Mesenchymal stem cell (in vitro differentiated cells and primary cell): ENCODE data around the gene KCNK17.
A peak's percentile ranks its signal among the peaks of the same experiment; 100 is the strongest.

Experiments
- DNase-seq: peaks from one replicate; pipeline ENCODE4 v3.0.0-alpha.2; 2013
- H2AFZ ChIP-seq: one replicate; pipeline ENCODE4 v1.6.1; 2013; ENCODE audit warnings: low read depth, mild to moderate bottlenecking, control low read depth, inconsistent platforms, low read length, moderate library complexity
- H2AK5ac ChIP-seq: 2 replicates; pipeline ENCODE4 v1.6.1; 2013; ENCODE audit warnings: low read length, moderate library complexity, mild to moderate bottlenecking, inconsistent platforms; ENCODE audit not compliant: severe bottlenecking
- H2BK120ac ChIP-seq: one replicate; pipeline ENCODE4 v1.6.1; 2013; ENCODE audit warnings: low read depth, mild to moderate bottlenecking, inconsistent platforms, low read length, moderate library complexity
- H2BK12ac ChIP-seq, 2 experiments: one replicate each; pipeline ENCODE4 v1.6.1; 2013; ENCODE audit warnings: inconsistent platforms in 2 of 2, low read length in 2 of 2, mild to moderate bottlenecking in 2 of 2, moderate library complexity in 2 of 2, control low read depth in 1 of 2
- H2BK15ac ChIP-seq: one replicate; pipeline ENCODE4 v1.6.1; 2013; ENCODE audit warnings: mild to moderate bottlenecking, low read depth, inconsistent platforms; ENCODE audit not compliant: poor library complexity, severe bottlenecking
- H2BK5ac ChIP-seq: 2 replicates; pipeline ENCODE4 v1.6.1; 2013; ENCODE audit warnings: low read depth, mild to moderate bottlenecking, low read length, control low read depth, inconsistent platforms; ENCODE audit not compliant: poor library complexity, severe bottlenecking
- H3K14ac ChIP-seq, 2 experiments: one replicate each; pipeline ENCODE4 v1.6.1; 2013; ENCODE audit warnings: inconsistent platforms in 2 of 2, low read length in 2 of 2, control low read depth in 1 of 2, mild to moderate bottlenecking in 1 of 2, moderate library complexity in 1 of 2
- H3K18ac ChIP-seq, 2 experiments: one replicate each; pipeline ENCODE4 v1.6.1; 2013; ENCODE audit warnings: inconsistent platforms in 2 of 2, low read length in 2 of 2, control low read depth in 1 of 2, low read depth in 1 of 2, mild to moderate bottlenecking in 1 of 2
- H3K23ac ChIP-seq, 2 experiments: one replicate each; pipeline ENCODE4 v1.6.1; 2013; ENCODE audit warnings: inconsistent platforms in 2 of 2, low read length in 2 of 2, mild to moderate bottlenecking in 2 of 2, moderate library complexity in 2 of 2, control low read depth in 1 of 2
- H3K27ac ChIP-seq: 2 replicates; pipeline ENCODE4 v1.5.1; 2013; ENCODE audit warnings: mild to moderate bottlenecking, moderate library complexity, low read length, control low read depth, inconsistent platforms; ENCODE audit not compliant: poor library complexity, severe bottlenecking
- H3K27me3 ChIP-seq, 2 experiments: 2 replicates each; pipeline versions ENCODE4 v1.6.1 to v1.7.0; 2013; ENCODE audit warnings: low read length in 2 of 2, mild to moderate bottlenecking in 2 of 2, moderate library complexity in 2 of 2, control low read depth in 1 of 2, inconsistent platforms in 1 of 2; ENCODE audit not compliant: control insufficient read depth in 1 of 2, insufficient read depth in 1 of 2
- H3K36me3 ChIP-seq, 2 experiments: 2 replicates each; pipeline versions ENCODE4 v1.6.1 to v1.7.0; 2013; ENCODE audit warnings: low read length in 2 of 2, control low read depth in 1 of 2, inconsistent platforms in 1 of 2, low read depth in 1 of 2, mild to moderate bottlenecking in 1 of 2; ENCODE audit not compliant: insufficient read depth in 2 of 2, control insufficient read depth in 1 of 2
- H3K4ac ChIP-seq, 2 experiments: one replicate each; pipeline ENCODE4 v1.6.1; 2013; ENCODE audit warnings: inconsistent platforms in 2 of 2, low read length in 2 of 2, mild to moderate bottlenecking in 2 of 2, moderate library complexity in 2 of 2, control low read depth in 1 of 2, low read depth in 1 of 2
- H3K4me1 ChIP-seq: 2 replicates; pipeline ENCODE4 v1.6.1; 2013; ENCODE audit warnings: low read depth, low read length, control low read depth; ENCODE audit not compliant: control insufficient read depth, insufficient read depth
- H3K4me2 ChIP-seq: 2 replicates; pipeline ENCODE4 v1.6.1; 2013; ENCODE audit warnings: low read length, mild to moderate bottlenecking, inconsistent platforms; ENCODE audit not compliant: poor library complexity, severe bottlenecking
- H3K4me3 ChIP-seq, 2 experiments: 2 replicates each; pipeline versions ENCODE4 v1.5.1 to v1.7.0; 2013; ENCODE audit warnings: low read length in 2 of 2, mild to moderate bottlenecking in 2 of 2, control low read depth in 1 of 2, low read depth in 1 of 2; ENCODE audit not compliant: insufficient read depth in 1 of 2
- H3K79me1 ChIP-seq: replicated peaks from 2 replicates; pipeline ENCODE4 v1.6.1; 2013; ENCODE audit warnings: mild to moderate bottlenecking, control low read depth, low read length, inconsistent platforms; ENCODE audit not compliant: poor library complexity, severe bottlenecking
- H3K9ac ChIP-seq: 2 replicates; pipeline ENCODE4 v1.7.0; 2013; ENCODE audit warnings: mild to moderate bottlenecking, low read length, moderate library complexity
- H3K9me3 ChIP-seq: 2 replicates; pipeline ENCODE4 v1.7.0; 2013; ENCODE audit warnings: mild to moderate bottlenecking, low read length; ENCODE audit not compliant: control insufficient read depth
- H4K8ac ChIP-seq: one replicate; pipeline ENCODE4 v1.6.1; 2013; ENCODE audit warnings: inconsistent platforms, mild to moderate bottlenecking, low read length, moderate library complexity
- H4K91ac ChIP-seq: one replicate; pipeline ENCODE4 v1.6.1; 2013; ENCODE audit warnings: mild to moderate bottlenecking, low read length, inconsistent platforms
- WGBS: methylation state at CpG from one replicate; pipeline ENCODE4 v1.1.7; 2013; ENCODE audit warnings: mixed read lengths; 5-methylcytosine and 5-hydroxymethylcytosine counted together

Gene KCNK17

DNA sequence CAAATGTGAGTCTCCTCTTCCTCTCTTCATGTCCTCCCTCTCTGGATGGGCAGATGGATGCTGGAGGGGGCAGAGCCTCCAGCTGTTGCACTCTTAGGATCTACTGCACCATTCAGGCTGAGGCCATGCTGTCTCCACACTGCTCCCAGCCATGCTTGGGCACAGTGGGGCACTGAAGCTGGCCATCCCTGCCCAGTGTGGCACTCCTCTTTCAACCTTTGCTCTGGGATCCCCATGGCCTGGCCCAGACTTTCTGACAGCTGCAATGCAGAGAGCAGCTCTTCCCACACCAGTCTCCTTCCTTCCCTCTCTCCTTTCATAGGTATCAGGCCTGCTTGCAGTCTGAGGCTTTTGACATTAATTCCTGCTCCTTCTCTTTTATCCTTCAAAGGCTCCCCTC, 9.3 kb downstream of the KCNK17 start:
- no peaks in the 10 kb centered on the region for H3K9me3 ChIP-seq
- H2BK12ac ChIP-seq = no peak overlapping the region
- no peak overlapping the region for H2BK5ac ChIP-seq
- no peak for DNase-seq
- no peak overlapping the region for H3K14ac ChIP-seq
- no peak overlapping the region for H2AFZ ChIP-seq
- H3K4me2 ChIP-seq = no peak overlapping the region
- no peak overlapping the region for H4K91ac ChIP-seq
- H2BK120ac ChIP-seq = no peak overlapping the region
- H3K36me3 ChIP-seq = no peaks in the 10 kb centered on the region
- peaks cover 21 to 34% of the 10 kb centered on the region in 2 experiments for H3K27me3 ChIP-seq
- H3K4ac ChIP-seq = no peak overlapping the region
- no peak overlapping the region for H3K27ac ChIP-seq
- no peak overlapping the region for H4K8ac ChIP-seq
- no peak overlapping the region for H3K9ac ChIP-seq
- no peak overlapping the region for H2AK5ac ChIP-seq
- H3K4me1 ChIP-seq = peaks cover 2% of the 10 kb centered on the region
- H3K79me1 ChIP-seq = no peaks in the 10 kb centered on the region
- no peak overlapping the region for H3K18ac ChIP-seq
- H2BK15ac ChIP-seq = no peak overlapping the region
- no peak overlapping the region for H3K4me3 ChIP-seq
- H3K23ac ChIP-seq = no peak overlapping the region

DNA sequence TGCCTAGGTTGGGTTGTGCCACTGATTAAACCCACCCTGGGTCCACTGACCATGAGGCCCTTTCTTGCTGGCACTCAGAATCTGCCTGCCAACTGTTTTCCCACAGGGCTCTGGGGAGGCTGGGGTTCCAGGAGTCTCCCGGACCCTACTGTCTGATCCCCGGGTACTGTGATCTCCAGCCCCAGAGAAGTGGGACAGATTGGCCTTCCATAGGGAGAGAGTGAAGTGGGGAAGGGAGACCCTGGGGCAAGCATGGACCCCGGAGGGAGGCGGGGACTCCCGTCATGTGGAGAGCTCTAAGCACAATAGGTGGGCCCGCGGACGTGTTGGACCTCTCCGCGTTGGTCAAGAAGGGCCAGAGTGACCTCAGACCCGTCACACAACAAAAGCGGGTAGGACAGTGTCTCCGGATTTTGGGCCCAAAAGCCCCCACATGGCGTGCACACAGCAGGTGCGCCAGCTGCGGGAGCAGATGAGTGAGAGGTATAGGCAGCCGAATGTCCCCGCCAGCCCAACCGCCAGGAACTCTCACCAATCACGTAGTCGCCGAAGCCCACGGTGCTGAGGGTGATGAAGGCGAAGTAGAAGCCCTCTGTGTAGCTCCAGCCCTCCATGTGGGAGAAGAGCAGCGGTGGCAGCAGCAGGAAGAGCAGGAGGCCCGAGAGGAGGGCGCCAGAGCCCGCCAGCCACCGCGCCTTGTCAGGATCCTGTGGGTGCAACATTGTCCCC, 10.6 kb downstream of the KCNK17 start:
- no peaks in the 10 kb centered on the region for H3K36me3 ChIP-seq
- H4K91ac ChIP-seq = no peak overlapping the region
- no peak overlapping the region for H2BK15ac ChIP-seq
- no peak overlapping the region for H2AFZ ChIP-seq
- H2BK120ac ChIP-seq = no peak overlapping the region
- H2BK12ac ChIP-seq = no peak overlapping the region
- no peak overlapping the region for H3K18ac ChIP-seq
- no peak overlapping the region for H3K4me2 ChIP-seq
- H3K79me1 ChIP-seq = no peaks in the 10 kb centered on the region
- no peak overlapping the region for H3K14ac ChIP-seq
- no peak overlapping the region for H3K9ac ChIP-seq
- no peak overlapping the region for H3K4ac ChIP-seq
- no peak overlapping the region for H3K27ac ChIP-seq
- H3K9me3 ChIP-seq = no peaks in the 10 kb centered on the region
- WGBS = 84% methylated on average over 30 of the region's 30 CpGs
- no peak for DNase-seq
- peaks cover 21 to 28% of the 10 kb centered on the region in 2 experiments for H3K27me3 ChIP-seq
- H2AK5ac ChIP-seq = no peak overlapping the region
- no peak overlapping the region for H3K4me3 ChIP-seq
- peaks cover 2% of the 10 kb centered on the region for H3K4me1 ChIP-seq
- no peak overlapping the region for H2BK5ac ChIP-seq
- no peak overlapping the region for H3K23ac ChIP-seq
- H4K8ac ChIP-seq = no peak overlapping the region

DNA sequence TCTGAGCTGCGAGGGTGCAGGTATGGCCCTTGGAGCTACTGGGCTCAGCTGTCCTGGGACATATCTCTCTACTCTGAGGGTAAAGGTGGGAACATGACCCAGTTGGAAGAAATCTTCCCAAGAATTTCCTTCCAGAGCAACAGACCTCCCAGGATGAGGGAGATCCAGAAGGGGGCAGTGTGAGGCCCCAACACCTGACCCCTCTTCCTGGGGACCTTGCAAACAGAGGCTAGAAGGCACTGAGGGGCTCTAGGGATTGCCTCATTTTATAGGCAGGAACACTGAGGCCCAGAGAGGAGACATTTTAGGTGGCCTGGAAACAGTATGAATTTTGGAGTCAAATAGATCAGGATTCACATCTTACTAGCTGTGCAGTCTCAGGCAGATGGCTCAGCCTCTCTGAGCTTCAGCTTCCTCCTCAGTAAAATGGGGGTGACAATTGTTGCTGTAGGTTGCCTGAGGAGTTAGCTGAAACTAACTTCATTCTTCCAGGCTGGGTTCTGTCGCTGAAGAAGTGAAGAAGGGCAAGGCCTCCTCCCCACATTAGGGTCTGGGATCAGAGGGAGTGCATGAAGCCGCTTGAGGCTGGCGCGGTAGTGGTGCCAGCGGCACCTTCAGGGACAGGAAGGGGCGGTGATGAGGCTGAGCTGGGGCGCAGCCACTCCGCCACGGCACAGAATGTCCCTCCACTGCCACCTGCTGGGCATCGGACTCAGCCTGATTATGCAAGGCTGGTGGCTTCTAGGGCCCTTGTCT, 11.4 kb downstream of the KCNK17 start:
- Histone ChIP-seq H2BK120ac (no peak overlapping the region), H2BK12ac (no peak overlapping the region), H4K91ac (no peak overlapping the region), H3K4me3 (peak overlapping the region in 1 of 2 experiments; percentile 45), H2AFZ (peak overlapping the region; percentile 75), H3K23ac (no peak overlapping the region), H3K36me3 (no peaks in the 10 kb centered on the region), H3K79me1 (no peaks in the 10 kb centered on the region), H2BK5ac (no peak overlapping the region), H3K18ac (no peak overlapping the region), H3K4ac (peak overlapping the region in 1 of 2 experiments; percentile 35), H2BK15ac (no peak overlapping the region), H3K27me3 (peaks cover 21 to 26% of the 10 kb centered on the region in 2 experiments), H3K9ac (peak overlapping the region; percentile 32), H3K14ac (no peak overlapping the region), H4K8ac (peak overlapping the region; percentile 51), H3K9me3 (no peaks in the 10 kb centered on the region), H2AK5ac (no peak overlapping the region), H3K4me1 (peaks cover 2% of the 10 kb centered on the region), H3K4me2 (peak overlapping the region; percentile 49), H3K27ac (no peak overlapping the region)
- 9% methylated on average over 11 of the region's 11 CpGs for WGBS
- DNase-seq = peak; percentile 67

DNA sequence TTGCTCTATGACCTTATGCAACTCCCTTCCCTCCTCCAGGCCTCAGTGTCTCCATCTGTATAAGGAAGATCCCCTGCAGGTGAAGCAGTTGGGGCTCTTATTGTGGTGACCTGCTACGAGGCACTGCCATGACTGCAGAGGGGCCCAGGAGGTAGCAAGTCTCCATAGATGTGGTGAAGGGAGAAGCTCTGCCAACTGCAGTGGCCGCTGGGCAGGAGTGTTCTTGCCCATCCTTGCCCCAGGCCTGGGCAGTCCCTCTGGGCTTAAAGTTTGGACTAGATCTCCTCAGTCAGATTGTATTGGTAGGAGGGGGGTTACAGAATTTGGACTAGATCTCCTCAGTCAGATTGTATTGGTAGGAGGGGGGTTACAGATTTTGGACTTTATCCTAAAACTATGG, 12.2 kb downstream of the KCNK17 start:
- H3K14ac ChIP-seq = no peak overlapping the region
- no peak overlapping the region for H3K27ac ChIP-seq
- H3K4ac ChIP-seq = no peak overlapping the region
- H4K8ac ChIP-seq = no peak overlapping the region
- H3K18ac ChIP-seq = no peak overlapping the region
- H3K9me3 ChIP-seq = no peaks in the 10 kb centered on the region
- no peak overlapping the region for H2AFZ ChIP-seq
- H2BK120ac ChIP-seq = no peak overlapping the region
- H3K4me1 ChIP-seq = peaks cover 2% of the 10 kb centered on the region
- no peak overlapping the region for H3K23ac ChIP-seq
- H2BK12ac ChIP-seq = no peak overlapping the region
- H4K91ac ChIP-seq = no peak overlapping the region
- WGBS = 69% methylated on average over 2 of the region's 2 CpGs
- H3K4me3 ChIP-seq = no peak overlapping the region
- H2BK15ac ChIP-seq = no peak overlapping the region
- H2AK5ac ChIP-seq = no peak overlapping the region
- no peak overlapping the region for H2BK5ac ChIP-seq
- DNase-seq = no peak
- no peaks in the 10 kb centered on the region for H3K36me3 ChIP-seq
- H3K9ac ChIP-seq = no peak overlapping the region
- no peaks in the 10 kb centered on the region for H3K79me1 ChIP-seq
- no peak overlapping the region for H3K4me2 ChIP-seq
- peaks cover 16 to 17% of the 10 kb centered on the region in 2 experiments for H3K27me3 ChIP-seq
